ENCODE measurements around the gene SNX13.

Gene SNX13

DNA sequence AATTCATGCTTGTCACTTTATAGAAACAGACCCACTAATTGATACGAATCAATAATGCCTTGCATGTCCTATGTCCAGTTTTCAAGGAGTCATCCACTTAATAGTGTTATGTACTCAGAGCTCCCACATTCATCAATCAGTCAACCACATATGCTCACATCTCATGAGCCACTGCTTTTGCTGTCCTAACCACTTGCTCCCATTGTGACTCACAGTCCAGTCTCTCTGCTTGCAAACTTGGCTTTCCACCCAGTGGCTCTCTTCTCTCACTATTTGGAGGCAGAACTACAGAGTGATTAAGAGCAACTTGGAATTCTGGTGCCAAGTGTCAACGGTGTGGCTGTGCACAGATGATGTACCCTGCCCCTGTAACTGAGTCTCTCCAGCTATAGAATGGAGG lies 166.0 kb downstream of the SNX13 start:
- peak; percentile 88 for DNase-seq

DNA sequence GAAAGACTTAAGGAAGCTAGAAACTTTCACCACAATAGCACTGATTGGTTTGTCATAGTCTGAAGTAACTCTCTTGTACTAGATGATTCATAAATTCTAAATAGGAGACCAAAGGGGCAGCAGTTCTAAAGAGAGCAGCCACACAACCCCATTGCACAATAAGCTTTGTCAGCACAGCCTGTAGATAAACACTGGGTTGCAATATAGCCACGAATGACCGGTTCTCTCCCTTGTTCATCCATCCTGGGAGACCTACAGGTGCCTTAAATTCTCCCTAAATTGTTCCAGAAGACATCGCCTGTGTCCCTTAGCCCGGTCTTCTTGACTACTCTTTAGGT lies 167.0 kb downstream of the SNX13 start:
- peak; percentile 84 for DNase-seq

DNA sequence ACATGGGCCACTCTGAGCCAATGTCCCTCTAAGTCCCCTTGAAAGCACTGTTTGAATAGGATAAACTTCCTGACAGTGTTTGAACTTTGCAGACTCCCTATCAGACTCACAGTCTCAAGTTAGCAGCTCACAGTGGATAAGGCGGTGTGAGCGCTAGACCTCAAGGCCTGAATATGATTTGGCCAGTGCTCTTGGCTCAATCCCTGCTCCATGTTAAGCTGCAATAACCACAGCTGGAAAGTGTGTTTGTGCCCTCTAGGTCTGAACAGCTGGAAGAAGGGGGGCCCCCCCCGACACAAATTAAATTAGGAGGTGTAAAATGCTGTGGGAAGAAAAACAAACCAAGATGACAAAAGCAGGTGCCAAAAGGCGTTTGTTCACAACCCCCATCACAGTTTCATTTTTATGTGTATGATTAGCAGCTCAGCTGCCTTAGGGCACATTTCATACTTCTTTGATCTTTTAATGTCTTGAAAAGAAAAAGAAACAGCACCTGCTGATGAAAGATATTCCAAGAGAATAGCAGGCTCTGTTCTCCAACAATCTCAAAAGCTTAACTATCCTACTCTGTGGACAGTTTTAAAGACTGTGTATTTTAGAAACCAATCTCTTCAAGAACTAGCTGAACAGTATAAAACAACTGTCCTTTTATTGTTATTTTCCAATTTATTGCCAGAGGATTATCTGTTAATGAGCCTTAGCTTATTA lies 167.6 kb downstream of the SNX13 start:
- DNase-seq, result no peak

- no peak for DNase-seq
These were observed 168.3 kb downstream of the SNX13 start for GRCh38 chr7:17771901-17772408.

DNA sequence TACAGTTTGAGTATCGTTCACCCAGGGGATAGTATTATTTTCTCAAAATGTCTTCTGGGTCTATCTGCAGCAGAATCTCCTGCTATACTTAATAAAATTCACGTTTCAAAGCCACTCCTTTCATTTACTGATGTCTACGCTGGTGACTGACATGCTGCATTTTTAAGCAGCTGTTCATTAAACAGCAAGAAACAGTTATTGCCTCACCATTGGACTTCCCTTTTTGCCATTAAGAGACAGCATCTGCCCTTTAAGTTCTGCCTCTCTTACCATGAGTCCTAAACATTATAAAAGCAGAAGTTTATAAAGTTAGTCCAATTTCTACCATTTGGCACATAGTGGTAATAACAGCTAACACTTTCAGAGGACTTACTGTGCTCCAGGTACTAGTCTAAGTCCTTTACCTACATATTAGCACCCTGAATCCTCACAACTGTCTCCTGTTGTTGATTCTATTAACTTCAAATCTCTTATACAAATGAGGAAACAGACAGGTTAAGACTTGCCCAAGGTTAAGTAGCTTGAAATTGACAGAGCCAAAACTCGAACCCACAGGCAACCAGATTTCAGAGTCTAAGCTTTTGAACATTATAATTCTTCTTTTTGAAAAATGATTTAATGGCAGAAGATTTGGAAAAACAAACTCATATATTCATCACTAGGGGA lies 169.5 kb downstream of the SNX13 start:
- DNase-seq, result no peak

GRCh38 chr7:17769918-17770317 lies 170.4 kb downstream of the SNX13 start:
- DNase-seq, result peak; percentile 68

DNA sequence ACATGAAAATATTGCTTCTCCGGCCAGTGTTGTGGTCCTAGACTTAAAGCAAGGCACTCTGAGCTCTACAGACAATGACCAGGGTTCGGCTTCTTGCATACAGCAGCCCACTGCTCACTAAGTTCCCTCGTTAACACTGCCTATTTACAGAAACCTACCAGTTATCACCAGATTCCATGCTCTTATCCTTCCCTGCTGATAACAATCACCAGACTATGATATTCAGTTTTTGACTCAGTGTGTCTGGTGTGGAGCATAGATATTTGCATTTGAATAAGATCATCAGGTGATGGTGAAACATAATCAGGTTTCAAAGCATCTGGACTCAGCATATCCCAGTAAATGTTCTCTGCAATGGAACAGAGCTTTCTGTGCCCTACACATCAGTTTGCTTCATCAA lies 182.3 kb downstream of the SNX13 start:
- no peak for DNase-seq

DNA sequence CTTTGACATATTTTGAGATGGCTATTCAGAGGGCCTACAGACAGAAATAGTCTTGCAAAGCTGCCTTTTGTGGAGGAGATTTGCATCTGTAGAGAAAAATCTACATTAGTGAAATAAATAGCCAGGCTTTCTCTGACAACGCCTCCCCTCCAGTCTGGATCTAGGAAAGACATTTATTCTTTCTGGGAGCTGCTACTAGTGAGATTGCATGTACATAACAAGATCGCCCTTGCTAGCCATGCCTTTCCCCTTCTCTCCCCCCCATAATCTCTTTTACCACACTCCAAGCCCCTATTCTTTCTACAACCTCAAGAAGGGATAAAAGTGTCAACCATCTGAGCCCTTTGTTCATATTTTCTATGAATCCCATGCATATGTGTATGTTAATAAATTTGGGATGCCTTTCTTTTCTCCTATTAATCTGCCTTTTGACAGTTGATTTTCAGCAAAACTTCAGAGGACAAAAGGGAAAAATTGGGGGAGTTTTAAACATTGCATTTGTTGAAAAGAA lies 194.2 kb downstream of the SNX13 start:
- no peak for DNase-seq

- DNase-seq, result no peak
These were observed 194.7 kb downstream of the SNX13 start for GRCh38 chr7:17745610-17746009.

- no peak for DNase-seq
These were observed 197.0 kb downstream of the SNX13 start for GRCh38 chr7:17743316-17743715.

DNA sequence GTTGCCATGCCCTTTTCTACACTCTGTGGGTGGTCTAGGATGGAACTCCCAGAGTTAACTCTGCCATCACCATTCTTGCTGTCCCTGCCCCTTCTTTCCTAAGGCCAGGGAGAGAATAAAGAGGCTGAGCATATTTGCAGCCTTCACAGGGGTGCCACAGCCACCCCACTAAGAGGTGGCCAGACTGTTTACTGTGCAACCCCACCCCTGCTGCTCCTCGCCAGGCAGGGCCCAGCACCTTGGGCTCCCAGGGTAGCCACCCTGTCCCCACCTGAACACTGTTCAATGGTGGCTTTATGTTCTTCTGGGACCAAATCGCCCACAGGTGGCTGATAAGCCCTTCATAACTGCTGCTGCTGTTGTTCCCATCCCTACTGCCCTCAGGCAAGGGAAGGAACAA lies 198.9 kb downstream of the SNX13 start:
- DNase-seq, result no peak

Measured in EL (cell line).